NOMO-1 treated with dmso at 0.1 percent for 144 hours (cell line): ENCODE measurements around the gene ALAS1.
A peak's percentile ranks its signal among the peaks of the same experiment; 100 is the strongest.

Experiments used
- DNase-seq: peaks from one replicate; lab custom pipeline; 2025; ENCODE audit not compliant: unreplicated experiment; lab: John Stamatoyannopoulos, UW

ALAS1 gene

GRCh38 chr3:52248816-52249547, 51.0 kb downstream of the ALAS1 start:
- no peak for DNase-seq

GRCh38 chr3:52249683-52250082, 51.7 kb downstream of the ALAS1 start:
- DNase-seq: no peak

GRCh38 chr3:52250122-52250521, 52.2 kb downstream of the ALAS1 start:
- no peak for DNase-seq

DNA sequence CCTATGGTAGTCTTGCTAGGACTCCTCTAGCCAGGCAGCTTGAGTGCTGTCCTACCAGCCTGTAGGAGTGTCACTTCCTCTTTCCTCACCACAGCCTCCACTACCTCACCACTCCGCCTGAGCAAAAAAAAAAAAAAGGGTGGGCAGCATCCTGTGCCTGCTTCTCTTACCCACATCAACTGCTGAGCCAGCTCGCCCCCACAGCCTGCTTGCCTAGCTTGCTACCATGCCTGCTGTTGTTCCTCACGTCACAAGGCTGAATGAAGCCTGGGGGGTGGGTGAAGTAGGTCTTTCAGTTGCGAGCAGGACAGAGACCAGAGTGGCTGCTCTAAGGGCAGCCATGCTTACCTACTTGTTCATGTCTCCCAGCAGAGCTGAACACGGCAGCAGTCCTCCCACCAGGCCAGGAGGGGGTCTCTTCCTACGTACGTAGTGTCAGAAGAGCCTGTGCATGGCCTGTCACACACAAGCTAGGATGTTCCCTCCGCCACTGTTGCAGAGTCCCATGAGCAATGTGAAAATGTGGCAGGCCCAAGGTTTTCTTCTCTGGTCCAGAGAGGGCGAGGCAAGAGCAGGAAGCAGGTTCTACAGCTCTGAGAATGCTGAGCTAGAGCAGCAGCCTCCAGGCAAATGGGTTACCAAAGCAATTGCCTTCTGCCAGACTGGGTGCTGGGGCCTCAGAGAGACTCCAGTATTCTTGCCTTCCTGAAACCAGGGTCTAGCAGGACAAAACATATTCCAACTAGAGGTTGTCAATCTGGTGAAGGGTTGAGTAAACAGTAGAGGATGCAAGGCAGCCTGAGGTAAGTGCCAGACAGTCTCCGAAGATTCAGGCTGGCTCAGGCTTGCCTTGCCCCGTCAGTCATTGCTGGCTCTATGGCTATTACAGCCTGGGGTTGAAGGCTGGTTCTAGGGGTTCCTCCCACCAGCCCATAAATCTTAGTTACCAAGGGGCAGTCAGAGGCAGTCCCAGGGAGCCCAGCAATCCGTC, 55.6 kb downstream of the ALAS1 start:
- DNase-seq: peak; percentile 81

- no peak for DNase-seq
Observed at GRCh38 chr3:52254608-52255007, 56.6 kb downstream of the ALAS1 start.

DNA sequence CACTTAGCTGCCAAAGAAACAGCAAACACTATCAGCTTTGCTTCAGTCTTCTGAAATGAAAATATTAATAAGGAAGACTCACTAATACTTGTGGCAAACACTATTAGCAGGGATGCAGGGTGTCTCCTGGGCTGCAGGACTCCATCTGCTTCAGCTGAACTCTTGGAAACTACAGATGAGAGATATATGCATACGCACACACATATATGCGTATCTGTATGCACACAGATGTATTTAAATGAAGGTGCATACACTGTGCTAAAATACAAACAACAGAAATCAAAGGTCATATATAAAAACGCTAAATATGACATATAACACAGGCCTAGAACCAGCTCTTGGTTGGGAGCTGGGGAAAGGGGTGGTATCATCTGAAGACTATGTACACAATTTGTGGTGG, 58.2 kb downstream of the ALAS1 start:
- DNase-seq: no peak

- DNase-seq: no peak
Observed at GRCh38 chr3:52256622-52257021, 58.7 kb downstream of the ALAS1 start.

DNA sequence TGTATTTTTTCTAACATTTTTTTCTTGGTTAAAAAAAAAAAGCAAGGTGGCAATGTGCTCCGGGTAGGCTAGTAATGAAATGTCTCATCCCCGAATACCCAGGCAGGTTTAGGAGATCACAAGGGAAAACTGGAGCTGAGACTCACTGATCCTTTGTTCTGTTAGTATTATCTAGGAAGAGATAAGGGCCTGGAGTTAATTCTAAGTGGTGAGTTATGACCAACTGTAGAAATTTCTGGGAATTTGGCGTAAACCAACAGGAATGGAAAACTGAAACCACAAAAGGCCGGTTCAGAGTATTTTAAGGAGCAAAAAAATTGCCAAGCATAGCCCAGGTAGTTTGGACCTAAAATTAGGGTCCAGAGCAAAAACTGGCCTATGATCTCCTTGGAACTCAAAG, 60.0 kb downstream of the ALAS1 start:
- no peak for DNase-seq

DNA sequence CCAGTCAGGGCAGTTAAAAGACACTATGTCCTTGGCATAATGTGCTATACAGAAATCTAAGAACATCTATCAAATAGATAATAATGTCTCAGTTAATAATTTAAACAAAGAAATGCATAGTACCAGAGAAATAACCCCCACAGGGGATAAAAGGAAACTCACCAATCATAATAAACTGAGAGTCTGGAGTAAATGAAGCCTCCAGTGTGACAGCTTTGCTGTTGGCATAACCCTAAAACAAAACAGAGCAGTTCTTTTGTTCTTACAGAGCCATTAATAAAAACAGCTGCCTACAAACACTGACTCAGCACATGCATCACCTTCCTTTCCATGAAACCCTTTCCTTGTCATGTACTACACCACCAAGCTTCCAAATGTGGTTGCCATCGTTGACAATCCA, 61.1 kb downstream of the ALAS1 start:
- no peak for DNase-seq

DNA sequence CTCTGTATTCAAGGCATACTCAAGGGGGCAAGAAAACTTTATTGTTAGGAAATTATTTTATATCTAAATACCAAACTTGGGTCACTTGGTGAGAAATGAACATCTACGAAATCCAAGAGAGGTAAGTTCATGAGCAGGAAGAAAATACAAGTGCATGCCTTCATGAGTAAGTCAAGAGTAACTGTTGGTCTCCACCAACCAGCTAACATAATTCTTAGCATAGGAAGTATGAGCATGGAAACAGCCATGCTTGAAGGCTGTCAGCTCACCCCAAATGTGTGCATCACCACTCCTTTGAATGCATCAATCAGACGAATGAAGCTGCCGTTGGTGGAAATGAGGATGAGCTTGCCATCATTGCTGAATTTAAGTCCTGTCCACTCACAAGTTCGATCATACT, 61.5 kb downstream of the ALAS1 start:
- DNase-seq: no peak

- DNase-seq: no peak
Observed at GRCh38 chr3:52262447-52262846, 64.5 kb downstream of the ALAS1 start.
